ENCODE measurements around the gene TLCD3B.

GRCh38 chr16:30004811-30005242 lies 26.2 kb downstream of the TLCD3B start:
- no peak for TF ChIP-seq POLR2AphosphoS5 (IDR thresholded peaks at IDR 0.05; ENCODE audit: low read depth)
- TF ChIP-seq CTCF (IDR thresholded peaks at IDR 0.05; ENCODE audit: insufficient read depth, low read length): no peak
- no peak for TF ChIP-seq GABPA (IDR thresholded peaks at IDR 0.05; ENCODE audit: low read depth)
- TF ChIP-seq REST (IDR thresholded peaks at IDR 0.05; ENCODE audit: insufficient replicate concordance, low read depth): no peak
- no peak for TF ChIP-seq SPI1 (IDR thresholded peaks at IDR 0.05; ENCODE audit: borderline replicate concordance, low read depth)

Measured in HL-60 (cell line).